Activated T-helper 1 cell treated with anti-CD3 and anti-CD28 coated beads, Interleukin-12 subunit alpha, Interleukin-12 subunit beta, Interleukin-2, Interleukin-4 antibody, amounts not matched to agents 30 ng/mL and 10 ng/mL and 1 ng/mL, durations not matched to agents 14 hours and 24 hours and 36 hours (primary cell): ENCODE measurements around the gene EN2. TPM values are rescaled to one million over a fixed set of nuclear protein-coding genes. Genes with fewer than 3 reads are reported as not detected.

Source experiments
- DNase-seq: peaks from one replicate; pipeline ENCODE4 v3.0.0; 2021; ENCODE audit warnings: low spot score
- H3K27ac Mint-ChIP-seq: one replicate; pipeline ENCODE4 v1.8.0; 2021; ENCODE audit warnings: mild to moderate bottlenecking, mixed read lengths
- H3K27me3 Mint-ChIP-seq: one replicate; pipeline ENCODE4 v1.8.0; 2022; ENCODE audit warnings: mild to moderate bottlenecking, moderate library complexity, mixed read lengths; ENCODE audit not compliant: insufficient read depth
- H3K36me3 Mint-ChIP-seq: one replicate; pipeline ENCODE4 v1.8.0; 2021; ENCODE audit warnings: low read depth, mixed read lengths
- H3K4me1 Mint-ChIP-seq: one replicate; pipeline ENCODE4 v1.8.0; 2021; ENCODE audit warnings: low read depth, mixed read lengths
- H3K4me3 Mint-ChIP-seq: one replicate; pipeline ENCODE4 v1.8.0; 2021; ENCODE audit warnings: mild to moderate bottlenecking, moderate library complexity, mixed read lengths
- H3K9me3 Mint-ChIP-seq: one replicate; pipeline ENCODE4 v1.8.0; 2021; ENCODE audit warnings: mixed read lengths
- intact Hi-C: fragments of 100-400 bp; cut with micrococcal nuclease; formaldehyde crosslinking; loops from one replicate; pipeline ENCODE4 v1.15.1; 2024
- total RNA-seq: library from RNA; stranded (reverse); gene quantifications from 2 replicates; pipeline ENCODE4 v1.2.3, GENCODE V29; 2022

Gene EN2
- total RNA-seq, 1 donor from 2014 or later, result not detected

- no peak overlapping the region for H3K27ac Mint-ChIP-seq
- peaks cover 4% of the 10 kb centered on the region for H3K4me1 Mint-ChIP-seq
- peaks cover 69% of the 10 kb centered on the region for H3K27me3 Mint-ChIP-seq
- H3K36me3 Mint-ChIP-seq, result no peaks in the 10 kb centered on the region
- no peak overlapping the region for H3K4me3 Mint-ChIP-seq
- intact Hi-C loops, result loop anchor here (1.0 to 2.0 kb wide), 5 partner anchors 9 to 1543 kb away; no protein-coding TSS in a partner anchor
- no peaks in the 10 kb centered on the region for H3K9me3 Mint-ChIP-seq
- DNase-seq, result no peak
Observed at GRCh38 chr7:155457544-155458110, 302 bp upstream of the EN2 start.

DNA sequence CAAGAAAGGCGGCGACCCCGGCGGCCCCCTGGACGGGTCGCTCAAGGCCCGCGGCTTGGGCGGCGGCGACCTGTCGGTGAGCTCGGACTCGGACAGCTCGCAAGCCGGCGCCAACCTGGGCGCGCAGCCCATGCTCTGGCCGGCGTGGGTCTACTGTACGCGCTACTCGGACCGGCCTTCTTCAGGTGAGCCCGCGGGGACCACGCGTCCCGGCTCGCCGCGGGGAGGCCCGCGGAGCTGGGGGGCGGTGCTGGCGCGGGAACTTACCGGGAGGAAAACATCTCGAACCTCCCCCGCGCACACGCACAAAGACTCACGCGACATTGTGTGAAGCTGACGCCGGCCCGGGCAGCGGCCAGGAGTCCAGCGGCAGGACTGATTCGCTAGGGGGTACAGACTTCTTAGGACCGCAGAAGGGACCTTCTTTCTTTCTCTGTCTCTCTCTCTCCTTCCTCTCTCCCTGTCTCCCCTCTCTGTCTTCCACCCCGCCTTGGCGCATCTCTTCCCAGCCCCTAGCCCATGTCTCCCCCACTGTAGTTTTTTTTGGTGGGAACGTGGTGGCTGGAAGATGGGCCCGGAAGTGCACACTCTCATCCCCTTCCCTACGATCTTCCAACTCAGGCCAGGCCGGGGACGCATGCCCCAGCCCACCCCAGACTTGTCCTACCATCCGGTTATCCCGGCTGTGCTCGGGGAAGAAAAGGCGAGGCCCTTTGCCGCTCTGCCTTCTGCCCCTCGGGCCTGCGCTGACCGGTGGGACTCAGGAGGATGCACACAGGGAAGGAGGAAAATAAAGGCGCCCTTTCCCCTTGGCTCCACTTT lies 1.2 kb downstream of the EN2 start:
- H3K4me3 Mint-ChIP-seq, result no peak overlapping the region
- DNase-seq, result no peak
- H3K36me3 Mint-ChIP-seq, result no peaks in the 10 kb centered on the region
- peaks cover 75% of the 10 kb centered on the region for H3K27me3 Mint-ChIP-seq
- no peaks in the 10 kb centered on the region for H3K9me3 Mint-ChIP-seq
- intact Hi-C loops, result loop anchor here (1.0 kb wide), 1 partner anchor 7 kb away; no protein-coding TSS in a partner anchor
- peak overlapping the region; percentile 80 for H3K27ac Mint-ChIP-seq
- H3K4me1 Mint-ChIP-seq, result peaks cover 4% of the 10 kb centered on the region

DNA sequence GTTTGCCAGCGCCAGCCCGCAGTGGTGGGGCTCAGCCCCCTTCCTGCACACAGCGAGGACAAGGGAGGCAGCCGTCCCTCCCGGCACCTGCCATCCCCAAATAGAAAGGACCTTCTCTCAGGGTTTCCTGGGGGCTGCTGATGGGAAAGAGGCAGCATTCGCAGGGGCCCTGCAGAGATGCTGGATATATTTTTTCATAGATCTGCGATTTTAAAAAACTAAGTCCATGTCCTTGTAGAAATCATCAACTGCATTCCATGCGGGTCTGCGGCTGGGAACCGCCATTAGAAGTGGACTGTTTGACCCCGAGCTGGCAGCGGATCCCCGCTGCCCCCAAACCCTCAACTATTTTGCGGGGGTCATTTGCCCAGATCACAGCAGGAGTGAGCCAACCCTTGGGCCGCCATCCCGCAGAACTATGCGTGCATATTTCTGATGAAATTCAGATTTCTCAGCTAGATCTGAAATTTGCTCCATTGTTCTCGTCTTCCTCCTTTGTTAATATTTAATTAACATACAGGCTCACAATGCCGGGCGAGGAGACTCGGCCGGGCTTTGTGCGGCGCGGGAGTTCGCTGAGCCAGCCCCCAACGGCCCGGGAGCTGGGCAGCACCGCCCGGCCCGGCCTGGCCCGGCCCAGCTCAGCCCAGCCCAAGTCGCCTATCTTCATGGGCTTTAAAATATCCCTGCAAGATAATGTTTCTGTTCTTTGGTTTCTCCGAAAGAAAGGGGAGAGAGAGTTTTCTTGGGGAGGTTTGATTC lies 2.0 kb downstream of the EN2 start:
- Mint-ChIP-seq H3K4me3 (no peak overlapping the region), H3K36me3 (no peaks in the 10 kb centered on the region), H3K4me1 (peaks cover 4% of the 10 kb centered on the region), H3K27me3 (peaks cover 76% of the 10 kb centered on the region), H3K27ac (peak overlapping the region; percentile 80), H3K9me3 (no peaks in the 10 kb centered on the region)
- intact Hi-C loops, result no loop called here
- DNase-seq, result no peak

DNA sequence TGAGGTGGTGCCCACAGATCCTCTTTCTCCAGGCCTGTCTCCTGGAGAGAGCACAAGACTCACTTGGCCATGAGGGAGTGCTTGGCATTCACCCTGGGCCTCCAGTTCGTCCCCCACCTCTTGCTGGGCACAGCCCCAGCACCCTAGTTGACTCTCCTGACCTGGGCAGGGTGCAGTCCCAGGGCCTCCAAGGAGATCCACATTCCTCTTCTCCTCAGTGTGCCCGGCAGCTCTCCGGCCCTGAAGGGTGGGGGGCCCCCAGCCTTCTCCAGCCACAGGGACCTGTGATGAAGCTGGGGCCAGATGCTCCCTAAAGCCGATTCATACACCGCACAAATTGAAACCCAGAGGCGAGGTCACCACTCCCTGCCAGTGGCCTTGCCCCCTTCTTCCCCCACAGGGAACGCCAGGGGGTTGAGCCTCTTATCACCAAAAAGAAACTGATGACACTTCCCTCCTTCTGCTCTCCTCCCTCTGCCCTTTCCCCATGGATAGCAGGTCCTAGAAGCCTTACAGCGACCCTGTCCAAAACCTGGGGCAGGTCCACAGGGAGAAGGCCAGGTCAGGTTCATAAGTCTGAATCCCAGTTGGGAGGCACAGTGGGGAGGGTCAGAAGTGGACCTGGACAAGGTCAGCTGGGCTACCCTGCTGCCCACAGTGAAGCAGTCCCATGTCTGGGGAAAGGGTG lies 3.1 kb downstream of the EN2 start:
- no peak for DNase-seq
- intact Hi-C loops, result no loop called here
- H3K36me3 Mint-ChIP-seq, result no peaks in the 10 kb centered on the region
- H3K4me1 Mint-ChIP-seq, result peaks cover 4% of the 10 kb centered on the region
- no peak overlapping the region for H3K4me3 Mint-ChIP-seq
- H3K27ac Mint-ChIP-seq, result no peak overlapping the region
- H3K27me3 Mint-ChIP-seq, result peaks cover 78% of the 10 kb centered on the region
- H3K9me3 Mint-ChIP-seq, result no peaks in the 10 kb centered on the region

DNA sequence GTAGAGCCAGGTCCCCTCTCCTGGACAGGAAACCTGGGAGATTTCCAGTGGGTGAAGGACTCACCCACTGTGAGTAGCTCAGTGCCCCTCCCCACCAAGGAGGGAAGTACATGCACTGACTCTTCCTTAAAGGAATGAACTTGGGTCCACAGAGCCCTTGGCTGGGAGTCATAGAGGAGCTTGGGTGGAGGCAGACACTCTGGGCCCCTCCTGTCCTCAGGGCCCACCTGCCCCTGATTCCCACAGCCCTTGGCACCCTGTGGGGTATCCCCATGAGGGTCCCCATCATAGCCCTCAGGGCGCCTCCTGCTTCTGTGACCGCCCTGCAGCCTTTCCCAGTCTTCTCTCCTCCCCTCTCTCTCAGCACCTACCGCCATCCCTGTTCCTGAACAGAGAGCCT lies 3.7 kb downstream of the EN2 start:
- no peak for DNase-seq
- Mint-ChIP-seq H3K27ac (no peak overlapping the region), H3K27me3 (peaks cover 76% of the 10 kb centered on the region), H3K36me3 (no peaks in the 10 kb centered on the region), H3K9me3 (no peaks in the 10 kb centered on the region), H3K4me1 (peaks cover 4% of the 10 kb centered on the region), H3K4me3 (no peak overlapping the region)
- intact Hi-C loops, result no loop called here

DNA sequence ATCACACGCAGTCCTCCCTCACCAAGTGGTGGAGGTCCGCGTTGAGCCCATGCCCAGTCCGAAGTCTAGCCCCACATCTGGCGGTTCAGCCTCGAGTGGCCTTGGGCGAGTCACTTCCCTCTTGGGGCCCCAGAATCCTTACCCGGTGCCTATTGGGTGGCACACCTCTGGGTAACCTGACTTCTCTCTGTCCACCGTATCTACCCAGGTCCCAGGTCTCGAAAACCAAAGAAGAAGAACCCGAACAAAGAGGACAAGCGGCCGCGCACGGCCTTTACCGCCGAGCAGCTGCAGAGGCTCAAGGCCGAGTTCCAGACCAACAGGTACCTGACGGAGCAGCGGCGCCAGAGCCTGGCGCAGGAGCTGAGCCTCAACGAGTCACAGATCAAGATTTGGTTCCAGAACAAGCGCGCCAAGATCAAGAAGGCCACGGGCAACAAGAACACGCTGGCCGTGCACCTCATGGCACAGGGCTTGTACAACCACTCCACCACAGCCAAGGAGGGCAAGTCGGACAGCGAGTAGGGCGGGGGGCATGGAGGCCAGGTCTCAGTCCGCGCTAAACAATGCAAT lies 4.3 kb downstream of the EN2 start:
- intact Hi-C loops, result no loop called here

DNA sequence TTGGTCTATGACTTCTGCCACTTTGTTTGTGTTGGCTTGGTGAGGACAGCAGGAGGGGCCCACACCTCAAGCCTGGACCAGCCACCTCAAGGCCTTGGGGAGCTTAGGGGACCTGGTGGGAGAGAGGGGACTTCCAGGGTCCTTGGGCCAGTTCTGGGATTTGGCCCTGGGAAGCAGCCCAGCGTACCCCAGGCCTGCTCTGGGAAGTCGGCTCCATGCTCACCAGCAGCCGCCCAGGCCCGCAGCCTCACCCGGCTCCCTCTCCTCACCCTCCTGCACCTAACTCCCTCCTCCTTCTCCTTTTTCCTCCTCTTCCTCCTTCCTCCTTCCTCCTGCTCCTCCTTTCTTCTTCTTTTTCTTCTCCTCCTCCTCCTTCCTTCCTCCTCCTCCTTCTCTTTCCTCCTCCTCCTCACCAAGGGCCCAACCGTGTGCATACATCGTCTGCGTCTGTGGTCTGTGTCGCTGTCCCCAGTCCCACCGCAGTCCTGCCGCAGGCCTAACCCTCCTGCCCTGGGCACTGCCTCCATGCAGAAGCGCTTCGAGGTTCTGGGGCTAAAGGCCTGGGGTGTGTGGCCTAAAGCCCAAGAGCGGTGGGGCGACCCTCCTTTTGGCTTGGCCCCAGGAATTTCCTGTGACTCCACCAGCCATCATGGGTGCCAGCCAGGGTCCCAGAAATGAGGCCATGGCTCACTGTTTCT lies 5.3 kb downstream of the EN2 start:
- H3K36me3 Mint-ChIP-seq, result no peaks in the 10 kb centered on the region
- no peak overlapping the region for H3K27ac Mint-ChIP-seq
- DNase-seq, result no peak
- intact Hi-C loops, result no loop called here
- no peaks in the 10 kb centered on the region for H3K9me3 Mint-ChIP-seq
- H3K4me1 Mint-ChIP-seq, result peaks cover 4% of the 10 kb centered on the region
- no peak overlapping the region for H3K4me3 Mint-ChIP-seq
- peaks cover 77% of the 10 kb centered on the region for H3K27me3 Mint-ChIP-seq

More for the DNA sequence above, 4.3 kb downstream of the EN2 start:
- Mint-ChIP-seq H3K9me3 (no peaks in the 10 kb centered on the region), H3K4me3 (no peak overlapping the region), H3K27me3 (peaks cover 75% of the 10 kb centered on the region), H3K4me1 (peaks cover 4% of the 10 kb centered on the region), H3K36me3 (no peaks in the 10 kb centered on the region), H3K27ac (no peak overlapping the region)
- DNase-seq, result no peak

GRCh38 chr7:155464183-155464582 lies 6.3 kb downstream of the EN2 start:
- Mint-ChIP-seq H3K27me3 (peaks cover 84% of the 10 kb centered on the region), H3K9me3 (no peaks in the 10 kb centered on the region), H3K36me3 (no peaks in the 10 kb centered on the region), H3K4me1 (peaks cover 3% of the 10 kb centered on the region), H3K4me3 (no peak overlapping the region), H3K27ac (no peak overlapping the region)
- no peak for DNase-seq
- intact Hi-C loops, result loop anchor here (2.0 kb wide), 1 partner anchor 341 kb away; no protein-coding TSS in a partner anchor

DNA sequence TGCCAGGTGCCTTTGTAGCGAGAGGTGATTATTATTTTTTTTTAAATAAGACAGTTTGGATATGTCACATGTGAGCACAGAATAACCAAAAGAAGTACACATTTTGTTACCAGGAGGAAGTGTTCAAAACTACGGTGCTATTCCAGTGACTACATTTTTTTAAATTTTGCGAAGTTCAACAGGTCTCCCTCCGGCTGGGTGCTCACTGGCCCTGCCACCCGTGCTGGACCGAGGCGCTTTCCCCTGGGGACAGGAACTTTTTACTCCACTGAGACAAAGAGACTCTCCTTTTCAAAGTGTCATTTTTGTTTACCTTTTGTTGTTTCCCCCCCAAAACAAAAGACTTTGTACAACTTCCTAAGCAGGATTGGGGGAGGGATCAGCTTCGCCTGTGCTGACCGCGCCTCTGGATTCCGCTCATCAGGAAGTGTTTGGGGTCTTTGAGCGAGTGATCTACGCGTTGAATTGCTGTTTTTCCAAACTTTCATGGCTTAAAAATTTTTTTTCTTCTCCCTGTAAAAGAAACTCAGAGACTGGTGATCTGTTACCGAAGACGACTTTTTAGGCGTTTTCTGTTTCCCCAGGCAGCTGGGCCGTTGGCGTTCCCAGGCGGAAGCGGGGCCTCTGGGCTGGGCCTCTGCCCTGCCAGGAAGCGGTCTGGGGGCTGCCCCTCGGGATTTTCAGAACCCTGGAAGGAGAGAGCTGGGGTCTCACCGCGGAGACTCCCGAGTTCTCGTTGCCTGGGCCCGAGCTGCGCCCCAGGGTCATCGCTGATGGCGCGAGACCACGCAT lies 7.2 kb downstream of the EN2 start:
- DNase-seq, result no peak
- H3K36me3 Mint-ChIP-seq, result no peaks in the 10 kb centered on the region
- H3K27ac Mint-ChIP-seq, result no peak overlapping the region
- H3K9me3 Mint-ChIP-seq, result no peaks in the 10 kb centered on the region
- H3K27me3 Mint-ChIP-seq, result peaks cover 83% of the 10 kb centered on the region
- intact Hi-C loops, result loop anchor here (2.0 kb wide), 1 partner anchor 340 kb away; no protein-coding TSS in a partner anchor
- H3K4me1 Mint-ChIP-seq, result no peaks in the 10 kb centered on the region
- H3K4me3 Mint-ChIP-seq, result no peak overlapping the region

- peaks cover 88% of the 10 kb centered on the region for H3K27me3 Mint-ChIP-seq
- peak overlapping the region; percentile 29 for H3K27ac Mint-ChIP-seq
- H3K9me3 Mint-ChIP-seq, result no peaks in the 10 kb centered on the region
- no peak for DNase-seq
- intact Hi-C loops, result loop anchor here (1.0 to 2.0 kb wide), 3 partner anchors 7 to 339 kb away; partner anchors contain the start of gene EN2
- no peaks in the 10 kb centered on the region for H3K4me1 Mint-ChIP-seq
- H3K36me3 Mint-ChIP-seq, result no peaks in the 10 kb centered on the region
- H3K4me3 Mint-ChIP-seq, result no peak overlapping the region
Observed at GRCh38 chr7:155465761-155466141, 7.8 kb downstream of the EN2 start.

DNA sequence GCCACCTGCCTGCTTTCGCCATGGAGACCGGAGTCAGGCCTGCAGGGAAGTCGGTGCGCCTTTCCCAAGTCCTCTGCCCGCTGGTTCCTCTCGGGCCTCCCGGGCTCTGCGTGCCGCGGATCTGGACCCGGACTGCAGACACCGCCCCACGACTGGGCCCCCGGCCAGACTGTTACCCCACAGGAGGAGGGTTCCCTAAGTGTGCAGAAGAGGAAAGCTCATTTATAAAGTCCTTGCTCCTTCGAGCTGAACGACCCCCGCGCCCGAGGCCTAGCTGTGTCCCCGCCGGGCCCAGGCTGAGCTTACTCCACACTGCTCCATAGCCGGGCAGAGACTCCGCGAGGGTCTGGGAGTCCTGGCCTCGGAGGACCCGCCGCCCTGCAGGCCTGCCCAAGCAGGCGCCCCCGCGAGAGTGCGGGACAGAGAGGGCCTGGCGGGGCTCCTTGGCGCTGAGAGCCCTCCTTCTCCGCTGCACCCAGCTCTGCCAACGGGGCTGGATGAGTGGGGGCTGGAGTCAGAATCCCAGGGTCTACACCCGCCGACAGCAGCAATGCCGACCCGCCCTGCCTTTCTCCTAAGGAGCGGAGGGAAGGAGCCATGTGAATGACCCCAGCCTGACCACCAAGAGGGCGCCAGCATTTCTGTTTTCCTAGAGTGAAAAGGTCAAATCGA lies 8.3 kb downstream of the EN2 start:
- Mint-ChIP-seq H3K27ac (peak overlapping the region; percentile 29), H3K4me3 (no peak overlapping the region), H3K36me3 (no peaks in the 10 kb centered on the region), H3K9me3 (no peaks in the 10 kb centered on the region), H3K4me1 (no peaks in the 10 kb centered on the region), H3K27me3 (peaks cover 88% of the 10 kb centered on the region)
- intact Hi-C loops, result loop anchor here (1.0 to 2.0 kb wide), 2 partner anchors 8 to 13 kb away; partner anchors contain the start of gene EN2
- no peak for DNase-seq
